Amniotic stem cell (primary cell): ENCODE data around the gene CLDN5.
"Not testable (repeated sequence)": the region's sequence is repeated elsewhere in the genome, so short reads cannot be mapped to it uniquely, and the experiment has no call there.

ENCODE experiments used
- DNase-seq: peaks from one replicate; lab custom pipeline; 2025; lab: John Stamatoyannopoulos, UW

The CLDN5 gene

DNA sequence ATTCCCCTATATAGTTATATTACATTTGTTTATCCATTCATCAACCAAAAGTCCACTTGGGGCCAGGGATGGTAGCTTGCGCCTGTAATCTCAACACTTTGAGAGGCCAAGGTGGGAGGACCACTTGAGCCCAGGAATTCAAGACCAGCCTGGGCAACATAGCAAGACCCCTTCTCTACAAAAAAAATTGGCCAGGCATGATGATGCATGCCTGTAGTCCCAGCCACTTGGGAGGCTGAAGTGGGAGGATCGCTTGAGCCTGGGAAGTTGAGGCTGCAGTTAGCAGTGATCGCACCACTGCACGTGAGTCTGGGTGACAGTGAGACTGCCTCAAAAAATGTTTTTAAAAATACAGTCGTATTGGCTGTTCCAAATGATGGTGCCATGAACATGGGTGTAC lies 24.2 kb upstream of the CLDN5 start:
- not testable (repeated sequence) for DNase-seq

DNA sequence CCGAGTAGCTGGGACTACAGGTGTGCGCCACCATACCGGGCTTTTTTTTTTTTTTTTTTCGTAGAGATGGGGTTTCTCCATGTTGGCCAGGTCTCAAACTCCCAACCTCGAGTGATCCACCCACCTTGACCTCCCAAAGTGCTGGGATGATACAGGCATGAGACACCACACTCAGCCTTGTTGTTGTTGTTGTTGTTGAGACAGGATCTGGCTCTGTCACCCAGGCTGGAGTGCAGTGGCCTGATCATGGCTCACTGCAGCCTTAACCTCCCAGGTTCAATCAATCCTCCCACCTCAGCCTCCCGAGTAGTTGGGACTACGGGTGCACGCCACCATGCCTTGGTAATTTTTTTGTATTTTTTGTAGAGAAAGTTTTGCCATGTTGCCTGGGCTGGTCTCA lies 23.4 kb upstream of the CLDN5 start:
- no peak for DNase-seq

DNA sequence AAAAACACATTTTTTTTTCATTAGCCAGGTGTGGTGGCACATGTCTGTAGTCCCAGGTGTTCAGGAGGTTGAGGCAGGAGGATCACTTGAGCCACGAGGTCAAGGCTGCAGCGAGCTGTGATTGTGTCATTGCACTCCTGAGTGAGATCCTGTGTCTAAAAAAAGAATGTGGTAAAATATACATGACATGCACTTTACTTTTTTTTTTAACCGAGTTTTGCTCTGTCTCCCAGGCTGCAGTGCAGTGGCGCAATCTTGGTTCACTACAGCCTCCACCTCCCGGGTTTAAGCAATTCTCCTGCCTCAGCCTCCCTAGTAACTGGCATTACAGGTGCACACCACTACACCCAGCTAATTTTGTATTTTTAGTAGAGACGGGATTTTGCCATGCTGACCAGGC lies 22.5 kb upstream of the CLDN5 start:
- no peak for DNase-seq

DNA sequence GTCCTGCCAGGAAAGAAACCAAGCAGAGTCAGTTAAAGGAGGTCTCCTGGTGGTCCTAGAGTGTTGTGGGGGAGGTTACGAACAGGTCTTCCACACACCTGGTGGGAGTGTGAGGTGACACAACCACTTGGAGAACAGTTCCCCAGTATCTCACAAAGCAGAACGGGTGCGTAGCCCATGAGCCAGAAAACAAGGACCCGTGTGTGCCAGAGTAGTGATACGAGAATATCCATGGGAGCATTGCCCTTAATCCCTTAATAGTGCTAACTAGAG lies 21.7 kb upstream of the CLDN5 start:
- no peak for DNase-seq

DNA sequence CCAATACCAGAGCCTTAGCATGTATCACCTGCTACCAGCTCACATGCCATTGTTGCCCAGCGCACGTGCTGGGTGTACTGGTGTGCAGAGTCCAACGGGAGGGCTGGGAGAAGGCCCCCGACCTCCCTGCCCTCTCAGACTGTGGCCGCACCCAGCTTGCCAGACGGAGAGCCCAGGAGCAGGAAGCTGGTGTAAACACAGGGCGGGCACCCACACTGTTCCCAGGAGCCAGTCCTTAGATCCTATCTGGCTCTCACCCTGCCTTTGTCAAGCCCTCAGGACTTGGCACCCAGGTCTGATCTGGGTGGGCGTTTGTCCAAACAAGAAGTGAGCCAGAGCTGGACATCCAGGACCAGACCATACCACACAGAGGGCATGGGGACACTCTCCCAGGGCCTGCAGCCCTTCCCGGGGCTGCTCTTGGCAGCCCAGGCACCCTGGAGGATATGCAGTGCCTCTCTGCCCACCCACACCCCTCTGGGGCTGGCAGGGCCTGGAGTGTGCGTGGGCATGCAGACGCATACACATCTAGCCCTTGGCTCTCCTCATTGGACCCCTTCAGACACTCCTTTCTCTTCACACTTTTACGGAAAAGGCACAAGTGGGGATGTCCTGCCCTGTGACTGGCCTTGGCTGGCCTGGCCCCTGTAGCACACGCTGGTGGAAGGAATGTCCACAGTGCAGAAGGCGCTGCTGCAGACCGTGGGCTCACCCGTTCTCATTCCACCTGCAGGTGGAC lies 19.9 kb upstream of the CLDN5 start:
- DNase-seq, result no peak

DNA sequence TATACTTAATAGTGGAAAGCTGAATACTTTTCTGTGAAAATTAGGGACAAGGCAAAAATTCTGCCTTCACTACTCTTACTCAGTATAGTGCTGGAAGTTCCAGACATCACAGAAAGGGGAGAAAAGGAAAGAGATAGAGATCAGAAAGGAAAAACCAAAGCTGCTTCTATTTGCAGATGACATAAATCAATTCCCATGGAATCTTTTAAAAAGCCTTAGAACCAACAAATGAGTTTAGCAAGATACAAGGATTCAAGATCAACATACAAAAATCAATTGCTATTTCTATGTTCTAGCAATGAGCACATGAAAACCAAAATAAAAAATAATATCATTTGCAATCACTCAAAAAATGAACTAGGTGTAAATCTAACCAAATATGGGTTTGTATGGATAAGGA lies 16.2 kb upstream of the CLDN5 start:
- DNase-seq, result no peak

DNA sequence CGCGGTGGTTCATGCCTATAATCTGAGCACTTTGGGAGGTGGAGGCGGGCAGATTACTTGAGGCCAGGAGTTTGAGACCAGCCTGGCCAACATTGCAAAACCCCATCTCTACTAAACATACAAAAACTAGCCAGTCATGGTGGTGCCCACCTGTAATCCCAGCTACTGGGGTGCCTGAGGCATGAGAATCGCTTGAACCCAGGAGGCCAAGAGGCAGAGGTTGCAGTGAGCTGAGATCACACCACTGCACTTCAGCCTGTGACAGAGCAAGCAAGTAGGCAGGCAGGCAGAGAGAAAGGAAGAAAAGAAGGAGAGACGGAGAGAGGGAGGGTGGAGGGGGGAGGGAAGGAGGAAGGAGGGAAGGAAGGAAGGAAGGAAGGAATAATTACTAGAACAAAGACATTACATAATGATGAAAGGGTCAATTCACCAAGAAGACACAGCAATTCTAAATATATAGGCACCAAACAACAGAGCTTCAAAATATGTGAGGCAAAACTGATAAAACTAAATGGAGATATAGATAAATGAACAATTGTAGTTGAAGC lies 13.8 kb upstream of the CLDN5 start:
- no peak for DNase-seq

DNA sequence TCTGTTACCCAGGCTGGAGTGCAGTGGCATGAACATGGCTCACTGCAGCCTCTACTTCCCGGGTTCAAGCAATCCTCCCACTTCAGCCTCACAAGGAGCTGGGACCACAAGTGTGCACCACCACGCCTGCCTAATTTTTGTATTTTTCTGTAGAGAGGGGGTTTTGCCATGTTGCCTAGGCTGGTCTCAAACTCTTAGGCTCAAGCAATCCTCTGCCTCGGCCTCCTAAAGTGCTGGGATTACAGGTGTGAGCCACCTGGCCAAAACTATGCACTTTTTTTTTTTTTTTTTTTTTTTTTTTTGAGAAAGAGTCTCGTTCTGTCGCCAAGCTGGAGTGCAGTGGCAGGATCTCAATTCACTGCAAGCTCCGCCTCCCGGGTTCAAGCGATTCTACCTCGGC lies 12.4 kb upstream of the CLDN5 start:
- no peak for DNase-seq

DNA sequence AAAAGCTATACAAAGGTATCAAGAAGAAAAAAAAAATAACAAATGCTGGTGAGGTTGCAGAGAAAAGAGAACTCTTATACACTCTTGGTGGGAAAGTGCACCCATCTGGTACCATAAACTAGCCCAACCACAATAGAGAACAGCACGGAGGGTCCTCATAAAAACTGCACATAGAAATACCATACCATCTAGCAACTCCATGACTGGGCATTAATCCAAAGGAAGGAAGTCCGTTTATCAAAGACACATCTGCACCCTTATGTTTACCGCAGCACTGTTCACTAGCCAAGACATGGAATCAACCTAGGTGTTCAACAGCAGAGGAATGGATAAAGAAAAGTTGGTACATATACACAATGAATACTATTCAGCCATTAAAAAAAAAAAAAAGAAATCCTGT lies 10.8 kb upstream of the CLDN5 start:
- DNase-seq, result no peak

DNA sequence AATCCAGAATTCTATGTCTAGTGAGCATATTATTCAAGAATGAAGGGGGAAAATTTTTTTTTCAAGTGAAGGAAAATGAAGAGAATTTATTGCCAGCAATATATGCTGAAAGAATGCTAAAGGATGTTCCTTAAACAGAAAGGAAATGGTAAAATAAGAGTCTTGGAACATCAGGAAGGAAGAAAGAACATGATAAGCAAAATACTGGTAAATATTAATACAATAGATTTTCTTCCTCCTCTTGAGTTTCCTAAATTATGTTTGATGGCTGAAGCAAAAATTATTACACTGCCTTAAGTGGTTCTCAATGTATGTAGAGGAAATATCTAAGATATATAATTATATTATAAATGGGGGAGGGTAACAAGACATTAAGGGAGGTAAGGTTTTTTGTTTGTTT lies 9.6 kb upstream of the CLDN5 start:
- DNase-seq, result no peak

DNA sequence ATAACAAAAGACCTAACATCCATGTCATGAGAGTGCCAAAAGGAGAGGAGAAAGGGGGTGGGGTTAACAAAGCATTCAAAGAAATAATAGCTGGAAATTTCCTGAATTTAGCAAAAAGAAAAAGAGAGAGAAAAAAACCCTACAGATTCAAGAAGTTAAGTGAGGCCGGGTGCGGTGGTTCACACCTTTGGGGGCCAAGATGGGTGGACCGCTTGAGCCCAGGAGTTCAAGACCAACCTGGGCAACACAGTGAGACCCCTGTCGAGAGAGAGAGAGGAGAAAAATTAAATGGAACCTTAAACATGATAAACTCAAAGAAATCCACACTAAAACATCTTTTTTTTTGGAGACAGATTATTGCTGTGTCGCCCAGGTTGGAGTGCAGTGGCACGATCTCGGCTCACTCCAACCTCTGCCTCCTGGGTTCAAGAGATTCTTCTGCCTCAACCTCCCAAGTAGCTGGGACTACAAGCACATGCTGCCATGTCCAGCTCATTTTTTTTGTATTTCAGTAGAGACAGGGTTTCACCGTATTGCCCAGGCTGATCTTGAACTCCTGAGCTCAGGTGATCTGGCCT lies 8.9 kb upstream of the CLDN5 start:
- DNase-seq, result no peak

DNA sequence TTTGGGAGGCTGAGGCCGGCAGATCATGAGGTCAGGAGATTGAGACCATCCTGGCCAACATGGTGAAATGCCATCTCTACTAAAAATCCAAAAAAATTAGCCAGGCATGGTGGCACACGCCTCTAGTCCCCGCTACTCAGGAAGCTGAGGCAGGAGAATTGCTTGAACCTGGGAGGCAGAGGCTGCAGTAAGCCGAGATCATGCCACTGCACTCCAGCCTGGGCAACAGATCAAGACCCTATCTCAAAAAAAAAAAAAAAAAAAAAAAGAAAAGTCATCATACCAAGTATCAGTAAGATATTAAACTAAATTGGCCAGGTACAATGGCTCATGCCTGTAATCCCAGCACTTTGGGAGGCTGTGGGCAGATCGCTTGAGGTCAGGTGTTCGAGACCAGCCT lies 7.1 kb upstream of the CLDN5 start:
- not testable (repeated sequence) for DNase-seq

DNA sequence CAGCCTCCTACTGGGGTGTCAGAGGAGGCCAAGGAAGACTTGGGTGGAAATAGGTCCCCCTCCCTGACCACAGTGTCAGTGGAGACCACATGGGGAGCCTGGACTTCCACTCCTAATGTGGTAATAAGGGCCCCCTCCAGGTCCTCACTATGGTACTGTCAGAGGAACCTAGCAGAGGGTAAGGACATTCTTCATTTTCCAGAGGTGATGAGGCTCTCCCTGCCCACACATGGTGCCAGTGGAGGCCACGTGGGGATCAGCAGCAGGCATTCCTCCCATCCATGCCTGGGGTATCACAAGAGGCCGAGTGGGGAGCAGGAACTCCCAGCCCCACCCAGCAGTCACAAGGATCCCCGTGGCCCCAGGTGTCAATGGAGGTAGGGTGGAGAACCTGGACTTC lies 6.5 kb upstream of the CLDN5 start:
- DNase-seq, result no peak

DNA sequence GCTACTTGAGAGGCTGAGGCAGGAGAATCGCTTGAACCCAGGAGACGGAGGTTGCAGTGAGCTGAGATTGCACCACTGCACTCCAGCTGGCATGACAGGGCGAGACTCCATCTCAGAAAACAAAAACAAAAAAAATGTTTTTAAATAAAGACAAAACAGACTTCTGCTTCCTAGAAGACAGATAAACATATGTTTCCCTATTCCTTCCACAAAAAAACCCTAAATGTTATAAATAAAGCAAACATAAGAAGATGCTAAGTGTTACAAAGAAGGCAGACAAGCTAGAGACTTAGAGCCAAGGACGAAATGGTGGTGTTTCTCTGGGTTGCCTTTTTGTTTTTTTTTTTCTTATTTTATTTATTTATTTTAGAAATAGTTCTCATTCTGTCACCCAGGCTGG lies 5.6 kb upstream of the CLDN5 start:
- no peak for DNase-seq

DNA sequence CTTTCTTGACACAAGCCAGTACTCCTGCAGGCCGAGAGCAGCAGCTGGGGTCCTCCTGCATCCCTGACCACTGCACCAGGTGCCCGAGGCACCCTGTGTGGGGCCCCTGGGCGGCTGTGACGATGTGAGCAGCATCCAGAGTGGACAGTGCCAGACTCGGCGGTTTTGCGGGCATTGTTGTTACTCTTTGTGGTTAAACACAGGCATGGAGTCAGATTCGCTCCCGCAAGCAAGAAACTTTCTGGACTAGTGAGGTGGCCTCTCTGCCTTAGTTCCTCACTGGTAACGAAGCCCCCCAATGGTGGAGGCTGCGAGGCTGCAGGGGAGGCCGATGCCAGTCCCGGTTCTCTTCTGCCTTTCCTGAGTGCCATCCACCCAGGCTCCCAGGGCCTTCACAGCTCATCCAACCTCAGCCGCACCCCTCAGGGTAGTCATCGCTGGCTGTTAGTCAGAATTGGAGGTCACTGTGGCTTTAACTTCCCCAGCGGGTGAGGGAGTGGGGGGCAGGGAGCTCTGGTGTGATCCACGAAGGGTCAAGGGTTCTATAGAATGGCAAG lies 3.7 kb upstream of the CLDN5 start:
- no peak for DNase-seq

DNA sequence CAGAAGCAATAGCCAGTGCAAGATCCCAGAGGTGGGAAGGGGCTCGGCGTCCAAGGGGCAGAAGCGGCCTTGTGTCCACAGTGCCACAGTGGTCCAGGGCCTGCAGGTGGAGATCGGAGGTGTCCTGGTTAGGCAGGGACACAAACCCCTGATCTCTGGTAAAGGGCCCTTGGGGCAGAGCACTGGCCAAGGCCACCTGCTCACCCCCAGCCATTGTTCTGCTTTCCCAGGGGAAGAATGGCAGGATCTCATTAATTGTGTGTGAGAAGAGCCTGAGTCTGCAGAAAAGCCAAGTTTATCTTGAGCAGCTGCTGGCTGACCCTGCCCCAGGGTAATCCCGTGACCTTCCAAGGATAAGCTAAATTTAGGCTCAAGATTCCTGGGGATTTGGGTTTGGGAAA lies 3.1 kb upstream of the CLDN5 start:
- DNase-seq, result no peak

DNA sequence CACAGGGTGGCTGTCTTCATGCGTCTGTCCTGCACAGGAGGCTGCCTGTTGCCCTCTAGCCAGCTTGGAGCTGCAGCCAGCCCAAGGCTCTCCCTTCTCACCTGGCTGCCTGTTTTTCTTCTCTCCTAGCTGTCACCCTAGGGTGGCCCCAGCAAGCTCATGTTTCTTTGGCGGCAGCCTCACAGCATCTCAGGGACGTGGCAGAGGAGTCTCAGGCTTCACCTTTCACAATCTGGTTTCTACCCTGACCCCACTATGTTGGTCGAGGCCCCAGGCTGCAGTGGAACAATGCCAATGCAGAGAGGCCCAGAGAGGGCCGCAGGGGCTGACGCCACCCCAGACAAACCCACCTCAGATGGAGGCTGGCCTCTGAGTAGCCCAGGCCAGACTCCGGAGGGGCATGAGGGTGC lies 2.5 kb upstream of the CLDN5 start:
- DNase-seq, result no peak

DNA sequence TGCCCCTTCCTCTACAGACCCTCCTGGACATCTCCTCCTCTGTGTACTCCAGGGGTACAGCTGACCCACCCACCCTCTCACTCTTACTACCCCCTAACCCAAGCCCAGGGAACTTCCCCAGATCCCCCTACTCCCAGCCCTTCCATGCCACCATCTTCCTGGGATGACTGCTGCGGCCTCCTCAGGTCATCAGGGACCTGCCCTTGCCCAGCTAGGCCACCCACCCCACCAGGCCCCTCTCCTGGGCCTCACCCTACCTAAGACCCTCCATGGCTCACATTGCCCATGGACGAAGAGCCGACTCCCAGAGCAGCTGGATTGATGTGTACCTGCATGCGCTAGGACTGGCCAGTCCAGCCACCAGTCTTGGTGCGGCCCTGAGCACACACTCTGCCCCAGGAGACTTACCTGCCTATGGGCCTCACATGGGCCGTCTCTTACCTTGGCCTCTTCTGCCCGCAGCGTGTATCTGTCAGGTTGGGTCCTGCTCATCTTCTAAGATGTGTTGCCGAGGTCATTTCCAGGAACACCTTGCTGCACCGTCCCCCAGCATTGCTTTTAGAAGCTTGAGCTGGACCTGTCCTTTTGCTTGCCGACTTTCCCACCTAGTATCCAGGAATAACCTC lies 2.0 kb upstream of the CLDN5 start:
- no peak for DNase-seq

DNA sequence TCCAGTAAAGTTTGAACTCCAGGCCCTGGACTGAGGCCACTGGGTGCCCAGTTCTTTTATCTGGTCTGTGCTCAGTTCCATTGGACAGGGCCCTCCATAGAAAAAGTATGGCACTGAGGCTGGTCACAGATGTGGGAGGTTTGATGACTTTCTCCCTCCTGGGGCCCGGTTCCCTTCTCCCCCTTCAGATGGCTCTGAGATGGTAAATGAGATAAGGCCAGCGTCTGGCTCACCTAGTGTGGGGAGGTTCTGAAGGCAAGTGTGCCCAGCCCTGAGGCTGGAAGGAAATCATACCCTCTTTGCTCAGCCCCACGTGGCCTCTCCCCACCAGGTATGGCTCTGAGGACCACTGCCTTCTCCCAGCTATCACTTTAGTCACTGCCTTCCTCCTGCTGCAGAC lies 1.5 kb upstream of the CLDN5 start:
- DNase-seq, result no peak

DNA sequence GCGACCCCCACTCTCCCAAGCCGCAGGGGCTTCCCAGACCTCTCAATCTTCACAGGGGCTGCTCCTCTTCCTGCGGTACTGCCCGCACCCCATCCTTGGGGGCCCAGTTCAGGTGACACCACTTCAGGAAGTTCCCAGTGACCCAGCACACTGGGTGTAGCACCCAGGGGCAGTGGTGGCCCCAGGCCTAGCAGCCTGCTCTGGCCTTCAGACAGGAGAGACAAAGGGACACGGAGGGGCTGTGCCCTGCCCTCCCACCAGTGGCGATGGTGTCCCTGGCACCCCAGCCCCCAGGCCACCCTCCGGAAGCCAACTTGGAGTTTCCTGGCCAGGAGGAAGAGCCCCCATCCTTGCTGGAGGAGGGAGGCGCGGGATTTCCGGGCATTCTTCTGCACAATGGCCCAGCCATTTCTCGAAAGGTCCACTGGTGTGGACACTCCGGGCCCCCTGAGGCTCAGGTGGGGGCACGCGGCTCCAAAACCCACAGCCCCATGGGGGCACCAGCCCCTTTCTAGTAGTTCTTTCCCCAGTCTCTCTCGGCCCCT lies 978 bp upstream of the CLDN5 start:
- no peak for DNase-seq

DNA sequence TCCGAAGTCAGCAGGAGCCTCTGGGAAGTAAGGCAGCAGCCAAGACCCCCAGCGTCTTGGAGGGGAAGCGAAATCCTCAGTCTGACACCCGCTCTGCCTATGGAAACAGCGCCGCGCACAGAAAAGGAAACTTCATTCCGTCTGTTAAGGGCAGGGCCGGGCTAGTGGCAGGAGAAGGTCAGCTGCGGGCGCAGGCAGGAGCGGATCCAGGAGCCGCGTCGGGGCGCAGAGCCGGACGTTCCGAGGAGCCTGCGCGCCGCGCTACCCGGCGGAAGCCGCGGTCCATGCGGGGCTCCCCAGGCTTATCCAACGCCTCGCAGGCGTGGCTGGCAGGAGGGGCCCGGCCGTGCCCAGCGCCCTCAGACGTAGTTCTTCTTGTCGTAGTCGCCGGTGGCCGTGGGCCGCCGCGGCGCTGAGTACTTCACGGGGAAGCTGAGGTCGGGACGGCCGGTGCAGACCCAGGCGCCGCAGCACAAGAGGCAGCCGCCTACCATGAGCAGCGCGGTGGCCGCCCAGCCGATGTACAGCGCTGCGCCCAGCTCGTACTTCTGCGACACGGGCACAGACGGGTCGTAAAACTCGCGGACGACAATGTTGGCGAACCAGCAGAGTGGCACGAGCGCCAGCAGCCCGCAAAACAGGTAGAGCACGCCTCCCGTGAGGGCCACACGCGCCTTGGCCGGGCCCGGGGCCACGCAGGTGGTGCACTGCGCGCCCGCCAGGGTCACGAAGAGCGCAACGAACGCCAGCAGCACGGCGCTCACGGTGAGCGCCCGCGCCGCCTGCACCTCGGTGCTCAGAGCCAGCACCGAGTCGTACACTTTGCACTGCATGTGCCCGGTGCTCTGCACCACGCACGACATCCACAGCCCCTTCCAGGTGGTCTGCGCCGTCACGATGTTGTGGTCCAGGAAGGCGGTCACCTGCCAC lies 705 bp downstream of the CLDN5 start:
- DNase-seq, result no peak

DNA sequence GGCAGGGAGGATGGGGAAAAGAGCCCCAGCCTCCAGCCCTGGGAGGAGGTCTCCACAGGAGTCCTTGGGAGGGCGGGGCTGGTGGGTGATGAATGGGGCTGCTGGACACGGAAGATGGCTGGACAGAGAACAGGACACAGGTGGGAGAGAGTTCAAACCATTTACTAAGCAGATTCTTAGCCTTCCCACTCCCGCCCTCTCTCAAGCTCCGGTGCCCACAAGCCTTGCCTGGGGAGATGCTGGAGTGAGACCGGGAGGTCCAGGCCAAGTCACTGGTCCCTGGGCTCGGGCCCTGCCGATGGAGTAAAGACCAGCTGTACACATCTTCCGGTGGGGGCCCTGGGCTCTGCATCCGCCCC lies 1.4 kb downstream of the CLDN5 start:
- no peak for DNase-seq
